ENCODE measurements around the gene ARSD. TPM values are rescaled to one million over a fixed set of nuclear protein-coding genes. Genes with fewer than 3 reads are reported as not detected.
"Not testable (repeated sequence)": the region's sequence is repeated elsewhere in the genome, so short reads cannot be mapped to it uniquely, and the experiment has no call there.

Gene ARSD
- total RNA-seq, 1 donor from 2014 or later: 2.5 TPM

- H3K27me3 Mint-ChIP-seq (ENCODE audit: insufficient read depth); H3K4me3 Mint-ChIP-seq; H3K4me1 Mint-ChIP-seq (ENCODE audit: low read depth); H3K36me3 Mint-ChIP-seq (ENCODE audit: low read depth); intact Hi-C loops (cut with micrococcal nuclease); H3K9me3 Mint-ChIP-seq; H3K27ac Mint-ChIP-seq: not testable (repeated sequence)
- peak; percentile 1 for DNase-seq (ENCODE audit: low spot score)
These were observed 31.2 kb downstream of the ARSD start for GRCh38 chrX:2897690-2898623.

- Mint-ChIP-seq H3K4me3 (no peak overlapping the region), H3K36me3 (ENCODE audit: low read depth) (no peaks in the 10 kb centered on the region), H3K27ac (no peak overlapping the region), H3K27me3 (ENCODE audit: insufficient read depth) (no peaks in the 10 kb centered on the region), H3K4me1 (ENCODE audit: low read depth) (peaks cover 15% of the 10 kb centered on the region), H3K9me3 (no peaks in the 10 kb centered on the region)
- intact Hi-C loops (cut with micrococcal nuclease): no loop called here
- DNase-seq (ENCODE audit: low spot score): no peak
These were observed 31.8 kb downstream of the ARSD start for GRCh38 chrX:2897311-2897689.

DNA sequence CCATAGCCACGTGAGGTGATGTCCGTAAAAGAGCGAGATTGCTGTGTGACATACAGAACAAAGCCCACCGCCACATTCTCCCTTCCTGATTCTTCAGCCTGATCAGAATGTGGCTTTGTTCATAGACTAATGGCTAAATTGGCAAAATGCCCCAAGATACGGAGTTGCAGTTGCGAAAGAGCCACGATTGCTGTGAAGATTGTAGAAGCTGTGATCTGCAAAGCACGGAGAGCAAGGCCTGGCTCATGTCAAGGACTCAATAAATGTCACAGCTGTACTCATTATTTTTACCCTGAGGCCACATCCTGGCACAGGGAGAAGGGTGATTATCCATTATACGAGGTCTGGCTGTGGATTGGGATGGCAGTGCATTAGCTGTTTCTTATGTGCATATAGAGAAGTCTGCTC, 34.2 kb downstream of the ARSD start:
- Mint-ChIP-seq H3K27me3 (ENCODE audit: insufficient read depth) (no peaks in the 10 kb centered on the region), H3K4me1 (ENCODE audit: low read depth) (peaks cover 20% of the 10 kb centered on the region), H3K4me3 (no peak overlapping the region), H3K36me3 (ENCODE audit: low read depth) (no peaks in the 10 kb centered on the region), H3K9me3 (no peaks in the 10 kb centered on the region), H3K27ac (no peak overlapping the region)
- DNase-seq (ENCODE audit: low spot score): no peak
- intact Hi-C loops (cut with micrococcal nuclease): no loop called here

GRCh38 chrX:2892816-2893215, 36.3 kb downstream of the ARSD start:
- no peak for DNase-seq (ENCODE audit: low spot score)
- H3K27me3 Mint-ChIP-seq (ENCODE audit: insufficient read depth): peaks cover 3% of the 10 kb centered on the region
- no peaks in the 10 kb centered on the region for H3K9me3 Mint-ChIP-seq
- H3K27ac Mint-ChIP-seq: no peak overlapping the region
- intact Hi-C loops (cut with micrococcal nuclease): no loop called here
- peaks cover 22% of the 10 kb centered on the region for H3K4me1 Mint-ChIP-seq (ENCODE audit: low read depth)
- no peak overlapping the region for H3K4me3 Mint-ChIP-seq
- no peaks in the 10 kb centered on the region for H3K36me3 Mint-ChIP-seq (ENCODE audit: low read depth)

DNA sequence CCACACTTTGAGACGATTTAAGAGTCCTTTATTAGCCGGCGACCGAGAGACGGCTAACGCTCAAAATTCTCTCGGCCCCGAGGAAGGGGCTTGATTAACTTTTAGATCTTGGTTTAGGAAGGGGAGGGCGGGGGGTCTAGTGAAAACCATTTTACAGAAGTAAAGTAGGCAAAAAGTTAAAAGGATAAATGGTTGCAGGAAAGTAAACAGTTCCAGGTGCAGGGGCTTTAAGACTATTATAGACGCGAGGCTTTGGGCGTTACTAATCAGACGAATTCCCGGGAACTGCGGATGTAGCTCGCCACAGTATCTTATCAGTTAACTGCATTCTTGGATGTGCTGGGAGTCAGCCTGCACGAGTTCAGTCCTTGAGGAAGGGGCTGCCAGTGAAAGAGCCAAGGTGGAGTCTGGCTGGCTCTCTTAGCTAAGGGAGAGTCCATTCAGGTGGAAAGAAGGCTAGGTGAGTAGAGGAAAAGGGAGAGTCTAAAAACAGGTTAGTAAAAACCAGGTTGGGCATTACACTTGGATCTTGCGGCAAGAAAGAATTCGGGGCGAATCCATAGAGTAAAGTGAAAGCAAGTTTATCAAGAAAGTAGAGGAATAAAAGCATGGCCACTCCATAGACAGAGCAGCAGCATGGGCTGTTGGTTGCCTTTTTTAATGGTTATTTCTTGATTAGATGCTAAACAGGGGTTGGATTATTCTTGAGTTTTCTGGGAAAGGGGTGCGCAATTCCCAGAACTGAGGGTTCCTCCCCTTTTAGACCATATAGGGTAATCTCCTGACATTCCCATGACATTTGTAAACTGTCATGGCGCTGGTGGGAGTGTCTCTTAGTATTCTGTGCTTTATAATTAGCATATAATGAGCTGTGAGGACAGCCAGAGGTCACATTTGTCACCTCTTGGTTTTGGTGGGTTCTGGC, 38.3 kb downstream of the ARSD start:
- not testable (repeated sequence) for H3K4me3 Mint-ChIP-seq

DNA sequence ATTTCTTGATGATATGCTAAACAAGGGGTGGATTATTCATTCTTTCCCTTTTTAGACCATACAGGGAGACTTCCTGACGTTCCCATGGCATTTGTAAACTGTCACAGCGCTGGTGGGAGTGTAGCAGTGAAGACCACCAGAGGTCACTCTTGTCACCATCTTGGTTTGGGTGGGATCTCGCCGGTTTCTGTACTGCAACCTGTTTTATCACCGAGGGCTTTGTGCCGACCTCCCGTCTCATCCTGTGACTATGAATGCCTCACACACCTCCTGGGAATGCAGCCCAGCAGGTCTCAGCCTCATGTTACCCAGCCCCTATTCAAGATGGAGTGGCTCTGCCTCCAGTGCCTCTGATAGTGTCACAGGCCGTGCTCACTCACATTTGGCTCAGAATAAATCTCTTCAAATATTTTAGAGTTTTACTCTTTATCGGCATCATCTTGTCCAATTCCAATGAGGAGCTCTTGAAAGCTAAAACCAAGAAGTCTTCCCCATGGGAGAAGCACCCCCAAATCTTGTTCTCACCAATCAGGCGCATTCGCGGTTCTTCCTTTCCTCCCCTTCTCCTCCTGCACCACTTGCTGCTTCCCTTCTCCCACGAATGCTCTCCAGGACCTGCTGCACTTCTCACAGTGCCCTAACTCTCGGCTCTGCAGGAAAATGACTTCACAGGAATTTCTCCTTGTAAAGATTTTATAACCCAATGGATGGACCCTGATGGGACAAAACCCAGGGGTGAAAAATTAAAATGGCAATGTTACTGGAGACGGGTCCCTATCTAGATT, 39.2 kb downstream of the ARSD start:
- Mint-ChIP-seq H3K4me3 (peak overlapping the region; percentile 77), H3K4me1 (ENCODE audit: low read depth) (peaks cover 14% of the 10 kb centered on the region)
- H3K27me3 Mint-ChIP-seq (ENCODE audit: insufficient read depth); DNase-seq (ENCODE audit: low spot score); H3K36me3 Mint-ChIP-seq (ENCODE audit: low read depth); H3K27ac Mint-ChIP-seq; H3K9me3 Mint-ChIP-seq; intact Hi-C loops (cut with micrococcal nuclease): not testable (repeated sequence)

More for the DNA sequence above, 38.3 kb downstream of the ARSD start:
- DNase-seq (ENCODE audit: low spot score); H3K27ac Mint-ChIP-seq; H3K9me3 Mint-ChIP-seq; H3K27me3 Mint-ChIP-seq (ENCODE audit: insufficient read depth); intact Hi-C loops (cut with micrococcal nuclease); H3K36me3 Mint-ChIP-seq (ENCODE audit: low read depth): not testable (repeated sequence)
- H3K4me1 Mint-ChIP-seq (ENCODE audit: low read depth): peaks cover 14% of the 10 kb centered on the region

GRCh38 chrX:2889045-2889605, 40.0 kb downstream of the ARSD start:
- H3K27ac Mint-ChIP-seq: no peak overlapping the region
- no peaks in the 10 kb centered on the region for H3K9me3 Mint-ChIP-seq
- peak overlapping the region; percentile 77 for H3K4me3 Mint-ChIP-seq
- peaks cover 5% of the 10 kb centered on the region for H3K27me3 Mint-ChIP-seq (ENCODE audit: insufficient read depth)
- intact Hi-C loops (cut with micrococcal nuclease): no loop called here
- no peak for DNase-seq (ENCODE audit: low spot score)
- peaks cover 14% of the 10 kb centered on the region for H3K4me1 Mint-ChIP-seq (ENCODE audit: low read depth)
- no peaks in the 10 kb centered on the region for H3K36me3 Mint-ChIP-seq (ENCODE audit: low read depth)

DNA sequence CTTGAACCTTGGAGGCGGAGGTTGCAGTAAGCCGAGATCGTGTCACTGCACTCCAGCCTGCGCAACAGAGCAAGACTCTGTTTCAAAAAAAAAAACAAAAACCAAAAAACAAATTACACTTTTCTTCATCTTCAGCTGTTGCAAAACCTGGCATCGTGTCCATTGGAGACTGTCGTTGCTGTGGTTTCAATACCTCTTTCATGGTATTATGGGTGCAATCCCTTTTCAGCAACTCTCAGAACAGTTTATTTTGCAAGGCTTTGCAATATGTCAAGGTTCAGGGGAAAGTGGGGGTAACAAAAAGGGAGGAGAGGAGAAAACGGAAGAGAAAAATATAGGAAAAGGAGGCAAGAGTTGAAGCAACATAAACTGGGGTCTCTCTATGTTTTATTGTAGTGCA, 40.8 kb downstream of the ARSD start:
- intact Hi-C loops (cut with micrococcal nuclease): no loop called here
- no peaks in the 10 kb centered on the region for H3K9me3 Mint-ChIP-seq
- DNase-seq (ENCODE audit: low spot score): no peak
- no peak overlapping the region for H3K27ac Mint-ChIP-seq
- no peak overlapping the region for H3K4me3 Mint-ChIP-seq
- peaks cover 5% of the 10 kb centered on the region for H3K27me3 Mint-ChIP-seq (ENCODE audit: insufficient read depth)
- peaks cover 14% of the 10 kb centered on the region for H3K4me1 Mint-ChIP-seq (ENCODE audit: low read depth)
- no peaks in the 10 kb centered on the region for H3K36me3 Mint-ChIP-seq (ENCODE audit: low read depth)

DNA sequence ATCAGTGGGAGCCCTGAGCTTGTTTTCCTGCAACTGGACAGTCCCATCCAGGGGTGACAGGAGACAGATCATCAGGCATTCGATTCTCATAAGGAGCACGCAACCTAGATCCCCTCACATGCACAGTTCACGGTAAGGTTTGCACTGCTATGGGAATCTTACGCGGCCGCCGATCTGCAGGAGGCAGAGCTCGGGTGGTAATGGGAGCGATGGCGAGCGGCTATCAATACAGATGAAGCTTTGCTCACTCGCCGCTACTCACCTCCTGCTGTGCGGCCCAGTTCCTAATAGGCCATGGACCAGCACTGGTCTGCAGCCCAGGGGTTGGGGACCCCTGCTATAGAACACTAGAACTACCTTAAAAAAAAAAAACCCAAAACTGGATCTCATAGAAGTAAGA, 45.4 kb downstream of the ARSD start:
- no peak for DNase-seq (ENCODE audit: low spot score)
- Mint-ChIP-seq H3K27me3 (ENCODE audit: insufficient read depth) (peaks cover 2% of the 10 kb centered on the region), H3K27ac (no peak overlapping the region), H3K4me1 (ENCODE audit: low read depth) (no peaks in the 10 kb centered on the region), H3K36me3 (ENCODE audit: low read depth) (no peaks in the 10 kb centered on the region), H3K9me3 (no peaks in the 10 kb centered on the region), H3K4me3 (no peak overlapping the region)
- intact Hi-C loops (cut with micrococcal nuclease): no loop called here

GRCh38 chrX:2879670-2880069, 49.5 kb downstream of the ARSD start:
- no peak overlapping the region for H3K27ac Mint-ChIP-seq
- H3K4me3 Mint-ChIP-seq: no peak overlapping the region
- H3K27me3 Mint-ChIP-seq (ENCODE audit: insufficient read depth): no peaks in the 10 kb centered on the region
- no peaks in the 10 kb centered on the region for H3K4me1 Mint-ChIP-seq (ENCODE audit: low read depth)
- no peaks in the 10 kb centered on the region for H3K9me3 Mint-ChIP-seq
- DNase-seq (ENCODE audit: low spot score): no peak
- H3K36me3 Mint-ChIP-seq (ENCODE audit: low read depth): no peaks in the 10 kb centered on the region
- intact Hi-C loops (cut with micrococcal nuclease): no loop called here

- Mint-ChIP-seq H3K27ac (no peak overlapping the region), H3K4me3 (no peak overlapping the region), H3K27me3 (ENCODE audit: insufficient read depth) (no peaks in the 10 kb centered on the region), H3K36me3 (ENCODE audit: low read depth) (no peaks in the 10 kb centered on the region), H3K9me3 (no peaks in the 10 kb centered on the region), H3K4me1 (ENCODE audit: low read depth) (no peaks in the 10 kb centered on the region)
- intact Hi-C loops (cut with micrococcal nuclease): no loop called here
- no peak for DNase-seq (ENCODE audit: low spot score)
These were observed 50.6 kb downstream of the ARSD start for GRCh38 chrX:2878563-2878962.

GRCh38 chrX:2875798-2876399, 53.2 kb downstream of the ARSD start:
- H3K4me1 Mint-ChIP-seq (ENCODE audit: low read depth): no peaks in the 10 kb centered on the region
- no peaks in the 10 kb centered on the region for H3K36me3 Mint-ChIP-seq (ENCODE audit: low read depth)
- no peak overlapping the region for H3K4me3 Mint-ChIP-seq
- DNase-seq (ENCODE audit: low spot score): no peak
- no peaks in the 10 kb centered on the region for H3K27me3 Mint-ChIP-seq (ENCODE audit: insufficient read depth)
- H3K27ac Mint-ChIP-seq: no peak overlapping the region
- H3K9me3 Mint-ChIP-seq: no peaks in the 10 kb centered on the region
- intact Hi-C loops (cut with micrococcal nuclease): no loop called here

All from activated T-helper 1 cell treated with anti-CD3 and anti-CD28 coated beads, Interleukin-12 subunit alpha, Interleukin-12 subunit beta, Interleukin-2, Interleukin-4 antibody, amounts not matched to agents 30 ng/mL and 10 ng/mL and 1 ng/mL, durations not matched to agents 14 hours and 24 hours and 36 hours (primary cell).